PC-9 (cell line): ENCODE measurements around the gene OS9. TPM values are rescaled to one million over a fixed set of nuclear protein-coding genes. Genes with fewer than 3 reads are reported as not detected.
"Not testable (repeated sequence)": the region's sequence is repeated elsewhere in the genome, so short reads cannot be mapped to it uniquely, and the experiment has no call there.

ENCODE experiments used
- BruUV-seq: library from RNA; stranded (reverse); fragments of 400-500 nt; replicated peaks from 2 replicates; lab custom pipeline; 2021; lab: Mats Ljungman, UMichigan
- CTCF ChIA-PET: fragments of 300-600 bp; sonication (Branson Sonifier 250); formaldehyde crosslinking; loops from one replicate; lab custom pipeline; 2022; ENCODE audit warnings: antibody characterized with exemption; lab: Charles Lee
- POLR2A ChIA-PET: fragments of 300-600 bp; sonication (Branson Sonifier 250); formaldehyde crosslinking; loops from one replicate; lab custom pipeline; 2022; ENCODE audit warnings: antibody characterized with exemption; ENCODE audit not compliant: unreplicated experiment; lab: Charles Lee
- DNase-seq, 2 experiments: peaks; one replicate each; pipeline versions ENCODE4 v3.0.0 to v3.0.0-alpha.2; 2015 to 2022; ENCODE audit warnings: mixed read lengths in 1 of 2
- H2AFZ ChIP-seq: fragments of 200-600 bp; sonication (generic); 2 replicates; pipeline ENCODE4 v1.8.1; 2017; ENCODE audit warnings: antibody characterized with exemption
- H3F3A ChIP-seq: fragments of 200-600 bp; sonication (generic); 2 replicates; pipeline ENCODE4 v1.8.1; 2017; ENCODE audit warnings: antibody characterized with exemption, mild to moderate bottlenecking, low read depth; ENCODE audit not compliant: insufficient read depth
- H3K27ac ChIP-seq: fragments of 200-600 bp; sonication (generic); 2 replicates; pipeline ENCODE4 v1.6.1; 2016; ENCODE audit warnings: mixed run types
- H3K27me3 ChIP-seq: fragments of 200-600 bp; sonication (generic); 2 replicates; pipeline ENCODE4 v1.6.1; 2016; ENCODE audit warnings: low read depth, mixed run types; ENCODE audit not compliant: insufficient read depth
- H3K36me3 ChIP-seq: fragments of 200-600 bp; sonication (generic); 2 replicates; pipeline ENCODE4 v1.6.1; 2016; ENCODE audit warnings: low read depth, mixed run types
- H3K4me1 ChIP-seq: fragments of 200-600 bp; sonication (generic); replicated peaks from 2 replicates; pipeline ENCODE4 v1.6.1; 2016; ENCODE audit warnings: mixed run types; ENCODE audit not compliant: insufficient read depth
- H3K4me2 ChIP-seq: fragments of 200-600 bp; sonication (generic); 2 replicates; pipeline ENCODE4 v1.6.1; 2017; ENCODE audit warnings: mixed run types
- H3K4me3 ChIP-seq: fragments of 200-600 bp; sonication (generic); 2 replicates; pipeline ENCODE4 v1.6.1; 2016; ENCODE audit warnings: mixed run types
- H3K79me2 ChIP-seq: fragments of 200-600 bp; sonication (generic); 2 replicates; pipeline ENCODE4 v1.6.1; 2017; ENCODE audit warnings: low read depth, mixed run types
- H3K9me2 ChIP-seq: fragments of 200-600 bp; sonication (generic); 2 replicates; pipeline ENCODE4 v1.8.1; 2017; ENCODE audit warnings: mild to moderate bottlenecking; ENCODE audit not compliant: insufficient read depth
- H3K9me3 ChIP-seq: fragments of 200-600 bp; sonication (generic); 2 replicates; pipeline ENCODE4 v1.8.1; 2016; ENCODE audit warnings: low read depth; ENCODE audit not compliant: insufficient read depth
- H4K20me1 ChIP-seq: fragments of 200-600 bp; sonication (generic); 2 replicates; pipeline ENCODE4 v1.8.1; 2017; ENCODE audit not compliant: insufficient read depth
- CTCF ChIP-seq: fragments of 200-600 bp; sonication (generic); conservative IDR thresholded peaks from 2 replicates; pipeline ENCODE4 v1.6.1; 2017; ENCODE audit warnings: mixed run types, antibody characterized with exemption, mild to moderate bottlenecking, moderate library complexity
- EZH2 ChIP-seq: fragments of 200-600 bp; sonication (generic); IDR thresholded peaks from 2 replicates; pipeline ENCODE4 v1.8.0; 2017; ENCODE audit warnings: antibody characterized with exemption, low read depth
- intact Hi-C: fragments of 100-400 bp; cut with micrococcal nuclease; formaldehyde crosslinking; loops from one replicate; pipeline ENCODE4 v1.10.0; 2022; ENCODE audit not compliant: unreplicated experiment
- total RNA-seq: library from RNA; stranded (reverse); gene quantifications from 2 replicates; pipeline ENCODE4 v1.2.3, GENCODE V29; 2021

Gene OS9
- total RNA-seq, 1 experiment from 2014 or later, result 96.7 TPM

GRCh38 chr12:57666897-57667296, 27.0 kb upstream of the OS9 start:
- Histone ChIP-seq H2AFZ (no peak overlapping the region), H3K79me2 (no peaks in the 10 kb centered on the region), H3K4me1 (no peaks in the 10 kb centered on the region), H3K27me3 (peaks cover 61% of the 10 kb centered on the region), H3K27ac (no peak overlapping the region), H3K4me2 (no peak overlapping the region), H4K20me1 (no peaks in the 10 kb centered on the region), H3K9me3 (peaks cover 11% of the 10 kb centered on the region), H3K4me3 (no peak overlapping the region), H3K9me2 (no peaks in the 10 kb centered on the region), H3K36me3 (no peaks in the 10 kb centered on the region), H3F3A (no peaks in the 10 kb centered on the region)
- ChIA-PET POLR2A (no interaction called here), CTCF (no interaction called here)
- DNase-seq, result no peak
- TF ChIP-seq CTCF (no peak), EZH2 (no peak)
- BruUV-seq, result no TSS peak
- intact Hi-C loops, result no loop called here

DNA sequence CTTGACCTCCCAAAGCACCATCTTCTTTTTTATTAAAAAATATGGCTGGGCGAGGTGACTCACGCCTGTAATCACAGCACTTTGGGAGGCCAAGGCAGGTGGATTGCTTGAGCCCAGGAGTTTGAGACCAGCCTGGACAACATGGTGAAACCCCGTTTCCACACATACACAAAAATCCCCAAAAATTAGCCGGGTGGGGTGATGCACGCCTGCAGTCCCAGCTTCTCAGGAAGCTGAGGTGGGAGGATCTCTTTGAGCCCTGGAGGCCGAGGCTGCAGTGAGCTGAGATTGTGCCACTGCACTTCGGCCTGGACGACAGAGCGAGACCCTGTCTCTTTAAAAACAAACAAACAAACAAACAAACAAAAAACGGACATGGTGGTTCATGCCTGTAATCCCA, 24.2 kb upstream of the OS9 start:
- H3K36me3 ChIP-seq, CTCF ChIA-PET, H3K4me1 ChIP-seq, H3K27ac ChIP-seq, POLR2A ChIA-PET, intact Hi-C loops, H3F3A ChIP-seq, H3K4me3 ChIP-seq, H3K9me3 ChIP-seq, H3K4me2 ChIP-seq, H4K20me1 ChIP-seq, H2AFZ ChIP-seq, H3K9me2 ChIP-seq, DNase-seq, H3K79me2 ChIP-seq, BruUV-seq: not testable (repeated sequence)
- H3K27me3 ChIP-seq, result peaks cover 74% of the 10 kb centered on the region

DNA sequence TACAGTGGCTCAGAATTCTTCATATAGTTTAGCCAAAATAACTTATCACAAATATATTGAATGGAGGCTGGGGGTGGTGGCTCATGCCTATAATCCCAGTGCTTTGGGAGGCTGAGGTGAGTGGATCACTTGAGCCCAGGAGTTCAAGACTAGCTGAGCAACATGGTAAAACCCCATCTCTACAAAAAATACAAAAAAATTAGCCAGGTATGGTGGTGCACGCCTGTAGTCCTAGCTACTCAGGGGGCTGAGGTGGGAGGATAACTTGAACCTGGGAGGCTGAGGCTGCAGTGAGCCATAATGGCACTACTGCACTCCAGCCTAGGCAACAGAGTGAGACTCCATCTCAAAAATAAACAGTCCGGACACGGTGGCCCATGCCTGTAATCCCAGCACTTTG, 22.1 kb upstream of the OS9 start:
- H3K4me1 ChIP-seq, H3K9me3 ChIP-seq, intact Hi-C loops, H4K20me1 ChIP-seq, H3K4me2 ChIP-seq, H2AFZ ChIP-seq, H3K4me3 ChIP-seq, H3K9me2 ChIP-seq, DNase-seq, H3F3A ChIP-seq, H3K79me2 ChIP-seq, H3K36me3 ChIP-seq, BruUV-seq, H3K27ac ChIP-seq, POLR2A ChIA-PET: not testable (repeated sequence)
- peaks cover 64% of the 10 kb centered on the region for H3K27me3 ChIP-seq
- CTCF ChIA-PET, result interaction anchor here (0.6 kb wide), 2 partner anchors 15 to 88 kb away, joined by 4 read pairs; no protein-coding TSS in a partner anchor

DNA sequence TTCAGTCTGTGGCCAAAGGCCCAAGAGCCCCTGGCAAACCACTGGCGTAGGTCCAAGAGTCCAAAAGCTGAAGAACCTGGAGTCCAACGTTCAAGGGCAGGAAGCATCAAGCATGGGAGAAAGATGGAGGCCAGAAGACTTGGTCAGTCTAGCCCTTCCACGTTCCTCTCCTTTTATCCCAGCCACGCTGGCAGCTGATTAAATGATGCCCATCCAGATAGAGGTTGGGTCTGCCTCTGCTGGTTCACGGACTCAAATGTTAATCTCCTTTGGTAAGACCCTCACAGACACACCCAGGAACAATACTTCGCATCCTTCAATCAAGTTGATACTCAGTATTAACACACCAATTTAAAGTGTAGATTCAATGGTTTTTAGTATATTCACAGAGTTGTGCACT, 21.1 kb upstream of the OS9 start:
- Histone ChIP-seq H3K9me3 (no peaks in the 10 kb centered on the region), H3K79me2 (no peaks in the 10 kb centered on the region), H2AFZ (no peak overlapping the region), H3F3A (no peaks in the 10 kb centered on the region), H3K9me2 (no peaks in the 10 kb centered on the region), H3K4me3 (no peak overlapping the region), H3K27ac (no peak overlapping the region), H3K4me2 (no peak overlapping the region), H3K36me3 (no peaks in the 10 kb centered on the region), H3K27me3 (peaks cover 54% of the 10 kb centered on the region), H3K4me1 (no peaks in the 10 kb centered on the region), H4K20me1 (no peaks in the 10 kb centered on the region)
- intact Hi-C loops, result no loop called here
- CTCF ChIA-PET, result no interaction called here
- TF ChIP-seq CTCF (no peak), EZH2 (no peak)
- no TSS peak for BruUV-seq
- DNase-seq, result no peak
- POLR2A ChIA-PET, result no interaction called here
